ENCODE results near the gene SGK1. TPM values are rescaled to one million over a fixed set of nuclear protein-coding genes. Genes with fewer than 3 reads are reported as not detected.

SGK1 gene
- polyA plus RNA-seq, 1 of the 3 experiments (the other 2 are of a cell fraction) = 440 TPM

DNA sequence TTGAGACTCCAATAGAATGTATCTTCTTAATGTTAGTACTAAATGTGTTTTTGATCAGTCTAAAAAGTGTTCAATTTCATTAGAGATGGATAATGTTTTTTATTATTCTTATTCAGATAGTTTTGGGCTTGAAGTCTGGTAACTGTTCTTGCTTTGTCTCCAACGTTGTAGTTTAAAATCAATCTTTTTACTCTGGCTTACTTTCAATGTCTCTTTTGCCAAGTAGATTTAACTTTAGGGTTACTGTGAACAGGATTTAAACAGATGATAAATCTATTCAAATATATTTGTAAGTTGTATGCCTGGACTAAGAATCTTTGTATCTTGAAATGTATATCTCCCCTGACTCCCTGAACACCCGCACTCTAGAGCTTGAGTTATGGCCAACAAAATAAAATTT lies 51.1 kb downstream of the SGK1 start:
- no peaks in the 10 kb centered on the region for H3K9me2 ChIP-seq

DNA sequence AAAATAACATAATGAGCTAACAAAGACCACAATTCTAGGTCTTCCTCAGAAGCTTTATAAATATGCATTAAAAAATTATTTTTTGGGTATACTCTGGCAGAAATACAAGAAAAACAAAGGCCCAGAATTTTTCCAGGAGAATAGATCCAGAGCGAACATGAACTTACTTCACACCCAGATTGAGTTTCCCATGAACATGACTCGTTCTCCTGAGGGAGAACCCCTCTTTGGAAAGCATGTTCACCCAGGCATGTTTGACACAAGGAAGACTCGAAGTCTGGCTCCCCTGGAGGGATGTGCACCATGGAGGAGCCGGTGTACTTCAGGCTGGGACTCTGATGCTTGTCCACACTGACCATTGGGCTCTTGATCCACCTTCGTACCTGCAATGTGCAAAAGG lies 56.1 kb downstream of the SGK1 start:
- 94% methylated on average over 5 of the region's 5 CpGs for WGBS (ENCODE audit: low lambda C conversion rate)

More for the DNA sequence above, 51.1 kb downstream of the SGK1 start:
- no peak overlapping the region for H3K9ac ChIP-seq
- H4K20me1 ChIP-seq (ENCODE audit: insufficient read depth) = no peaks in the 10 kb centered on the region
- H2AFZ ChIP-seq (ENCODE audit: low read depth) = no peak overlapping the region
- no peaks in the 10 kb centered on the region for H3K79me2 ChIP-seq (ENCODE audit: insufficient read depth)
- WGBS (ENCODE audit: low lambda C conversion rate) = 77% methylated on average over 2 of the region's 2 CpGs
- no peaks in the 10 kb centered on the region for H3F3A ChIP-seq (replicated peaks; ENCODE audit: insufficient read depth)
- no peaks in the 10 kb centered on the region for H3K9me3 ChIP-seq
- DNase-seq = no peak
- no peaks in the 10 kb centered on the region for H3K4me1 ChIP-seq (ENCODE audit: control insufficient read depth in 1 of 2, insufficient read depth in 2 of 2, low read depth in 1 of 2, low read length in 1 of 2)
- no peaks in the 10 kb centered on the region for H3K36me3 ChIP-seq (replicated peaks in 1 of 2; ENCODE audit: control insufficient read depth in 1 of 2, insufficient read depth in 2 of 2, low read length in 1 of 2)
- ChIA-PET CTCF (no interaction called here), POLR2A (no interaction called here)
- no peak overlapping the region for H3K4me3 ChIP-seq (ENCODE audit: low read depth in 2 of 2, low read length in 1 of 2)
- TF ChIP-seq SIN3A (IDR thresholded peaks at IDR 0.05; ENCODE audit: borderline replicate concordance, low read depth, low read length) = no peak
- TF ChIP-seq TAF1 (IDR thresholded peaks at IDR 0.05; ENCODE audit: borderline replicate concordance, low read depth, low read length) = no peak
- TF ChIP-seq CHD2 (IDR thresholded peaks at IDR 0.05; ENCODE audit: low read length, partially characterized antibody) = no peak
- no peak for TF ChIP-seq RAD21 (IDR thresholded peaks at IDR 0.05; ENCODE audit: low read length)
- TF ChIP-seq, protein P1, sequence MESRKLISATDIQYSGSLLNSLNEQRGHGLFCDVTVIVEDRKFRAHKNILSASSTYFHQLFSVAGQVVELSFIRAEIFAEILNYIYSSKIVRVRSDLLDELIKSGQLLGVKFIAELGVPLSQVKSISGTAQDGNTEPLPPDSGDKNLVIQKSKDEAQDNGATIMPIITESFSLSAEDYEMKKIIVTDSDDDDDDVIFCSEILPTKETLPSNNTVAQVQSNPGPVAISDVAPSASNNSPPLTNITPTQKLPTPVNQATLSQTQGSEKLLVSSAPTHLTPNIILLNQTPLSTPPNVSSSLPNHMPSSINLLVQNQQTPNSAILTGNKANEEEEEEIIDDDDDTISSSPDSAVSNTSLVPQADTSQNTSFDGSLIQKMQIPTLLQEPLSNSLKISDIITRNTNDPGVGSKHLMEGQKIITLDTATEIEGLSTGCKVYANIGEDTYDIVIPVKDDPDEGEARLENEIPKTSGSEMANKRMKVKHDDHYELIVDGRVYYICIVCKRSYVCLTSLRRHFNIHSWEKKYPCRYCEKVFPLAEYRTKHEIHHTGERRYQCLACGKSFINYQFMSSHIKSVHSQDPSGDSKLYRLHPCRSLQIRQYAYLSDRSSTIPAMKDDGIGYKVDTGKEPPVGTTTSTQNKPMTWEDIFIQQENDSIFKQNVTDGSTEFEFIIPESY (IDR thresholded peaks at IDR 0.05; ENCODE audit: borderline replicate concordance, low read depth) = no peak
- TF ChIP-seq GABPA (IDR thresholded peaks at IDR 0.05; ENCODE audit: low read depth) = no peak
- no peaks in the 10 kb centered on the region for H3K27me3 ChIP-seq (ENCODE audit: insufficient read depth)
- no peak overlapping the region for H3K4me2 ChIP-seq
- no peak overlapping the region for H3K27ac ChIP-seq (ENCODE audit: low read depth in 2 of 2, low read length in 1 of 2)

More for the DNA sequence above, 56.1 kb downstream of the SGK1 start:
- H3K4me2 ChIP-seq = no peak overlapping the region
- ChIA-PET CTCF (interaction anchor here (0.8 kb wide), 1 partner anchor 48 kb away, joined by 3 read pairs; no protein-coding TSS in a partner anchor), POLR2A (no interaction called here)
- H3F3A ChIP-seq (replicated peaks; ENCODE audit: insufficient read depth) = no peaks in the 10 kb centered on the region
- no peak overlapping the region for H3K27ac ChIP-seq (ENCODE audit: low read depth in 2 of 2, low read length in 1 of 2)
- no peaks in the 10 kb centered on the region for H3K79me2 ChIP-seq (ENCODE audit: insufficient read depth)
- H3K9me2 ChIP-seq = no peaks in the 10 kb centered on the region
- H3K27me3 ChIP-seq (ENCODE audit: insufficient read depth) = no peaks in the 10 kb centered on the region
- no peaks in the 10 kb centered on the region for H4K20me1 ChIP-seq (ENCODE audit: insufficient read depth)
- H3K9ac ChIP-seq = no peak overlapping the region
- TF ChIP-seq, protein P2, sequence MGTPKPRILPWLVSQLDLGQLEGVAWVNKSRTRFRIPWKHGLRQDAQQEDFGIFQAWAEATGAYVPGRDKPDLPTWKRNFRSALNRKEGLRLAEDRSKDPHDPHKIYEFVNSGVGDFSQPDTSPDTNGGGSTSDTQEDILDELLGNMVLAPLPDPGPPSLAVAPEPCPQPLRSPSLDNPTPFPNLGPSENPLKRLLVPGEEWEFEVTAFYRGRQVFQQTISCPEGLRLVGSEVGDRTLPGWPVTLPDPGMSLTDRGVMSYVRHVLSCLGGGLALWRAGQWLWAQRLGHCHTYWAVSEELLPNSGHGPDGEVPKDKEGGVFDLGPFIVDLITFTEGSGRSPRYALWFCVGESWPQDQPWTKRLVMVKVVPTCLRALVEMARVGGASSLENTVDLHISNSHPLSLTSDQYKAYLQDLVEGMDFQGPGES (IDR thresholded peaks at IDR 0.05; ENCODE audit: low read depth, low read length) = no peak
- TF ChIP-seq RCOR1 (IDR thresholded peaks at IDR 0.05; ENCODE audit: low read length) = no peak
- TF ChIP-seq, protein P3, sequence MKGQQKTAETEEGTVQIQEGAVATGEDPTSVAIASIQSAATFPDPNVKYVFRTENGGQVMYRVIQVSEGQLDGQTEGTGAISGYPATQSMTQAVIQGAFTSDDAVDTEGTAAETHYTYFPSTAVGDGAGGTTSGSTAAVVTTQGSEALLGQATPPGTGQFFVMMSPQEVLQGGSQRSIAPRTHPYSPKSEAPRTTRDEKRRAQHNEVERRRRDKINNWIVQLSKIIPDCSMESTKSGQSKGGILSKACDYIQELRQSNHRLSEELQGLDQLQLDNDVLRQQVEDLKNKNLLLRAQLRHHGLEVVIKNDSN (IDR thresholded peaks at IDR 0.05; ENCODE audit: borderline replicate concordance, low read depth) = no peak
- H3K9me3 ChIP-seq = no peaks in the 10 kb centered on the region
- H3K4me1 ChIP-seq (ENCODE audit: control insufficient read depth in 1 of 2, insufficient read depth in 2 of 2, low read depth in 1 of 2, low read length in 1 of 2) = no peaks in the 10 kb centered on the region
- no peak overlapping the region for H2AFZ ChIP-seq (ENCODE audit: low read depth)
- no peak for DNase-seq
- no peak overlapping the region for H3K4me3 ChIP-seq (ENCODE audit: low read depth in 2 of 2, low read length in 1 of 2)
- no peaks in the 10 kb centered on the region for H3K36me3 ChIP-seq (replicated peaks in 1 of 2; ENCODE audit: control insufficient read depth in 1 of 2, insufficient read depth in 2 of 2, low read length in 1 of 2)

Measured in SK-N-SH (cell line).